Ishikawa (cell line): ENCODE measurements around the gene RPS6KA6.

Source experiments
- CEBPB ChIP-seq: IDR thresholded peaks from 2 replicates; pipeline ENCODE4 v1.6.1; 2012
- CREB1 ChIP-seq: IDR thresholded peaks from 2 replicates; pipeline ENCODE4 v1.6.1; 2012; ENCODE audit warnings: low read depth
- EGR1 ChIP-seq: IDR thresholded peaks from 2 replicates; pipeline ENCODE4 v1.6.1; 2012
- EP300 ChIP-seq: IDR thresholded peaks from 2 replicates; pipeline ENCODE4 v1.6.1; 2012; ENCODE audit warnings: borderline replicate concordance
- FOXM1 ChIP-seq: IDR thresholded peaks from 2 replicates; pipeline ENCODE4 v1.6.1; 2012; ENCODE audit warnings: low read depth, borderline replicate concordance
- MAX ChIP-seq: IDR thresholded peaks from 2 replicates; pipeline ENCODE4 v1.6.1; 2012
- NFIC ChIP-seq: IDR thresholded peaks from 2 replicates; pipeline ENCODE4 v1.6.1; 2012
- RAD21 ChIP-seq: IDR thresholded peaks from 2 replicates; pipeline ENCODE4 v1.6.1; 2012; ENCODE audit warnings: low read depth
- TAF1 ChIP-seq: IDR thresholded peaks from 2 replicates; pipeline ENCODE4 v1.6.1; 2012; ENCODE audit warnings: low read depth, mild to moderate bottlenecking
- TCF12 ChIP-seq: IDR thresholded peaks from 2 replicates; pipeline ENCODE4 v1.6.1; 2012; ENCODE audit warnings: low read depth
- TEAD4 ChIP-seq: IDR thresholded peaks from 2 replicates; pipeline ENCODE4 v1.6.1; 2012
- YY1 ChIP-seq: IDR thresholded peaks from 2 replicates; pipeline ENCODE4 v1.6.1; 2012; ENCODE audit warnings: low read depth
- ZBTB7A ChIP-seq: IDR thresholded peaks from 2 replicates; pipeline ENCODE4 v1.6.1; 2012; ENCODE audit warnings: low read depth
- TF ChIP-seq, protein P1 (sequence below): IDR thresholded peaks from 2 replicates; pipeline ENCODE4 v1.6.1; 2012; ENCODE audit warnings: low read depth, mild to moderate bottlenecking
- TF ChIP-seq, protein P2 (sequence below): IDR thresholded peaks from 2 replicates; pipeline ENCODE4 v1.6.1; 2012

RPS6KA6 gene

GRCh38 chrX:84170931-84171330 is 17.1 kb downstream of the RPS6KA6 start:
- TF ChIP-seq TEAD4 (no peak), EP300 (no peak), NFIC (no peak), ZBTB7A (no peak)
- TF ChIP-seq, protein P1, sequence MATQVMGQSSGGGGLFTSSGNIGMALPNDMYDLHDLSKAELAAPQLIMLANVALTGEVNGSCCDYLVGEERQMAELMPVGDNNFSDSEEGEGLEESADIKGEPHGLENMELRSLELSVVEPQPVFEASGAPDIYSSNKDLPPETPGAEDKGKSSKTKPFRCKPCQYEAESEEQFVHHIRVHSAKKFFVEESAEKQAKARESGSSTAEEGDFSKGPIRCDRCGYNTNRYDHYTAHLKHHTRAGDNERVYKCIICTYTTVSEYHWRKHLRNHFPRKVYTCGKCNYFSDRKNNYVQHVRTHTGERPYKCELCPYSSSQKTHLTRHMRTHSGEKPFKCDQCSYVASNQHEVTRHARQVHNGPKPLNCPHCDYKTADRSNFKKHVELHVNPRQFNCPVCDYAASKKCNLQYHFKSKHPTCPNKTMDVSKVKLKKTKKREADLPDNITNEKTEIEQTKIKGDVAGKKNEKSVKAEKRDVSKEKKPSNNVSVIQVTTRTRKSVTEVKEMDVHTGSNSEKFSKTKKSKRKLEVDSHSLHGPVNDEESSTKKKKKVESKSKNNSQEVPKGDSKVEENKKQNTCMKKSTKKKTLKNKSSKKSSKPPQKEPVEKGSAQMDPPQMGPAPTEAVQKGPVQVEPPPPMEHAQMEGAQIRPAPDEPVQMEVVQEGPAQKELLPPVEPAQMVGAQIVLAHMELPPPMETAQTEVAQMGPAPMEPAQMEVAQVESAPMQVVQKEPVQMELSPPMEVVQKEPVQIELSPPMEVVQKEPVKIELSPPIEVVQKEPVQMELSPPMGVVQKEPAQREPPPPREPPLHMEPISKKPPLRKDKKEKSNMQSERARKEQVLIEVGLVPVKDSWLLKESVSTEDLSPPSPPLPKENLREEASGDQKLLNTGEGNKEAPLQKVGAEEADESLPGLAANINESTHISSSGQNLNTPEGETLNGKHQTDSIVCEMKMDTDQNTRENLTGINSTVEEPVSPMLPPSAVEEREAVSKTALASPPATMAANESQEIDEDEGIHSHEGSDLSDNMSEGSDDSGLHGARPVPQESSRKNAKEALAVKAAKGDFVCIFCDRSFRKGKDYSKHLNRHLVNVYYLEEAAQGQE, result no peak
- TF ChIP-seq, protein P2, sequence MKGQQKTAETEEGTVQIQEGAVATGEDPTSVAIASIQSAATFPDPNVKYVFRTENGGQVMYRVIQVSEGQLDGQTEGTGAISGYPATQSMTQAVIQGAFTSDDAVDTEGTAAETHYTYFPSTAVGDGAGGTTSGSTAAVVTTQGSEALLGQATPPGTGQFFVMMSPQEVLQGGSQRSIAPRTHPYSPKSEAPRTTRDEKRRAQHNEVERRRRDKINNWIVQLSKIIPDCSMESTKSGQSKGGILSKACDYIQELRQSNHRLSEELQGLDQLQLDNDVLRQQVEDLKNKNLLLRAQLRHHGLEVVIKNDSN, result no peak

DNA sequence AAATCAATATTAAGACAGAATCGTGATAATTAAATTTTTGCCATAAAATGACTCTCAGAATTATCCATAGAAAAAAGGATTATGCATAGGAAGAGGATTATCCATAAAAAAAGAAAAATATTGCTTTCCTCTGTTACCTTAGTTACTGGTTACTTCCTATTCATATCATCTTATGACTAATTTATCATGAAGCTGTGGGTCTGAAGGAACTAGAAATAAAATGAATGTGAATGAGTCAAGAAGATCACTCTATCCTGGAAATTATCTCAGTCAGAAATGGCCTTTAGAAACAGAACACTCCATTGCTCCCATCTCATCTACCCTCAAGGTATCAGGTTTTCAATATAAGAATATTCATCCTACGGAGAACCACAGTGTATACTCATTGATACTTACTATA is 19.4 kb downstream of the RPS6KA6 start:
- TF ChIP-seq CREB1 (no peak), ZBTB7A (no peak), YY1 (no peak), TCF12 (no peak), NFIC (no peak), CEBPB (no peak), TEAD4 (no peak), EP300 (no peak), MAX (no peak), EGR1 (no peak), TAF1 (no peak), RAD21 (no peak), FOXM1 (no peak)
- TF ChIP-seq, protein P1, result no peak
- TF ChIP-seq, protein P2, result no peak

- TF ChIP-seq ZBTB7A (no peak), CREB1 (no peak), TCF12 (no peak), TEAD4 (no peak), FOXM1 (no peak), MAX (no peak), NFIC (no peak), CEBPB (no peak), EGR1 (no peak), TAF1 (no peak)
- TF ChIP-seq, protein P2, result no peak
Observed at GRCh38 chrX:84168095-84168494, 19.9 kb downstream of the RPS6KA6 start.

DNA sequence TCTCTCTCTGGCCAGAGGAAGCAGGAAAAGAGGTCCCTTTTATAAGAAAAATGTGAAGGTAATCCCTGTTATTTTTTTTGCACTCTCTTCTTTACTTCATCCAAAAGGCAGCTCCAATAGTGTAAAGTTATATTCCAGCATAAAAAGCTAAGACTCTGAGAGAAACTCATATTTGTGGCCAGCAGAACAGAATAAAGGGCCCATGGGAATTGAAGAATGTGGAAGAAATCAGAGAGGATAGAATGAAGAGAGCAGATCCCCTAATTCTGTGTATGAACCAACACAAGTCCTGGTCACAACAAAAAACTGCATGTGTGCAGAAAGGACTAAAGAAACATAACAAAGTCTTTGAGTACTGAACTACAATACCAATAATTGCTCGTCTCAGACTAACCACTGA is 22.3 kb downstream of the RPS6KA6 start:
- TF ChIP-seq CREB1 (no peak), YY1 (no peak), EP300 (no peak), TCF12 (no peak), ZBTB7A (no peak), EGR1 (no peak), CEBPB (no peak)
- TF ChIP-seq, protein P1, result no peak
